CD4-positive, alpha-beta memory T cell (primary cell): Measurements from ENCODE around the gene UAP1L1. TPM values are rescaled to one million over a fixed set of nuclear protein-coding genes. Genes with fewer than 3 reads are reported as not detected.
A peak's percentile ranks its signal among the peaks of the same experiment; 100 is the strongest.
"Not testable (repeated sequence)": the region's sequence is repeated elsewhere in the genome, so short reads cannot be mapped to it uniquely, and the experiment has no call there.

Experiments used
- CTCF ChIA-PET: fragments of 350-600 bp; sonication (Branson Sonifier 250); formaldehyde crosslinking; loops from one replicate; lab custom pipeline; 2021; ENCODE audit warnings: inconsistent platforms; ENCODE audit not compliant: partially characterized antibody; lab: Charles Lee
- POLR2A ChIA-PET: fragments of 350-600 bp; sonication (Branson Sonifier 250); formaldehyde crosslinking; loops from one replicate; lab custom pipeline; 2021; ENCODE audit not compliant: partially characterized antibody; lab: Charles Lee
- DNase-seq, 5 donors: peaks; one replicate each; pipeline versions ENCODE4 v3.0.0 to v3.0.0-alpha.2; 2020 to 2022; ENCODE audit warnings: mixed read lengths in 1 of 5
- H3K27ac ChIP-seq: one replicate; pipeline ENCODE4 v1.7.0; 2013; ENCODE audit warnings: low read depth, low read length
- H3K27me3 ChIP-seq: 2 replicates; pipeline ENCODE4 v1.7.0; 2013; ENCODE audit warnings: mild to moderate bottlenecking, low read length, moderate library complexity; ENCODE audit not compliant: insufficient read depth
- H3K36me3 ChIP-seq: 2 replicates; pipeline ENCODE4 v1.7.0; 2013; ENCODE audit warnings: mild to moderate bottlenecking, low read length, moderate library complexity; ENCODE audit not compliant: insufficient read depth
- H3K4me1 ChIP-seq: 2 replicates; pipeline ENCODE4 v1.7.0; 2013; ENCODE audit warnings: mild to moderate bottlenecking, low read length, moderate library complexity; ENCODE audit not compliant: insufficient read depth
- H3K4me3 ChIP-seq, 2 donors: one replicate each; pipeline ENCODE4 v1.7.0; 2013; ENCODE audit warnings: low read length in 2 of 2, mild to moderate bottlenecking in 1 of 2
- H3K9me3 ChIP-seq, 2 donors: one replicate each; pipeline ENCODE4 v1.7.0; 2013; ENCODE audit warnings: low read length in 2 of 2, control low read depth in 1 of 2; ENCODE audit not compliant: control insufficient read depth in 1 of 2
- H3K27ac Mint-ChIP-seq, 7 donors: one replicate each; pipeline ENCODE4 v1.8.0; 2020 to 2021; ENCODE audit warnings: mixed read lengths in 7 of 7, mild to moderate bottlenecking in 6 of 7, inconsistent platforms in 3 of 7, moderate library complexity in 3 of 7
- H3K27me3 Mint-ChIP-seq, 2 donors: one replicate each; pipeline ENCODE4 v1.8.0; 2020 to 2021; ENCODE audit warnings: mixed read lengths in 2 of 2
- H3K36me3 Mint-ChIP-seq, 2 donors: one replicate each; pipeline ENCODE4 v1.8.0; 2020 to 2021; ENCODE audit warnings: mixed read lengths in 2 of 2, inconsistent platforms in 1 of 2, mild to moderate bottlenecking in 1 of 2
- H3K4me1 Mint-ChIP-seq, 4 donors: one replicate each; pipeline ENCODE4 v1.8.0; 2020 to 2021; ENCODE audit warnings: mixed read lengths in 4 of 4, mild to moderate bottlenecking in 1 of 4
- H3K4me3 Mint-ChIP-seq, 8 donors: one replicate each; pipeline ENCODE4 v1.8.0; 2020 to 2021; ENCODE audit warnings: mixed read lengths in 8 of 8, mild to moderate bottlenecking in 7 of 8, moderate library complexity in 6 of 8, inconsistent platforms in 3 of 8
- H3K9me3 Mint-ChIP-seq, 8 donors: one replicate each; pipeline ENCODE4 v1.8.0; 2020 to 2021; ENCODE audit warnings: mixed read lengths in 8 of 8, mild to moderate bottlenecking in 5 of 8, inconsistent platforms in 3 of 8, moderate library complexity in 1 of 8
- intact Hi-C: fragments of 100-400 bp; cut with micrococcal nuclease; formaldehyde crosslinking; loops from one replicate; pipeline ENCODE4 v1.15.1; 2023
- polyA plus RNA-seq, 2 donors: library from polyadenylated mRNA; unstranded; fragments of 300-500 nt; fragmentation: Illumina TruSeq; gene quantifications; one replicate each; pipeline ENCODE4 v1.2.3, GENCODE V29; 2021
- total RNA-seq, 2 experiments: library from RNA; stranded (reverse); gene quantifications; one replicate each; pipeline ENCODE4 v1.2.3, GENCODE V29; 2021

The UAP1L1 gene
- total and polyA plus RNA-seq, 4 experiments from 2014 or later: 0.81 to 12.5 (median 6.8) TPM

GRCh38 chr9:137031904-137032640 is 45.2 kb upstream of the UAP1L1 start, which contains the start of gene FUT7:
Gene FUT7 (minus strand): TSS chr9:137032088. CDS start chr9:137031991, 97 bp downstream.
- intact Hi-C loops: no loop called here
- Mint-ChIP-seq H3K36me3 (peaks cover 0 to 6% of the 10 kb centered on the region in 2 donors), H3K27ac (peak within 1 kb of the TSS; percentile 88 to 94 (median 92)), H3K9me3 (no peaks in the 10 kb centered on the region), H3K27me3 (no peaks in the 10 kb centered on the region), H3K4me1 (peaks cover 27 to 62% (median 44%) of the 10 kb centered on the region in 4 donors), H3K4me3 (peak within 1 kb of the TSS; percentile 87 to 96 (median 92))
- peaks cover 73% of the 10 kb centered on the region for H3K4me1 ChIP-seq
- no peaks in the 10 kb centered on the region for H3K9me3 ChIP-seq
- CTCF ChIA-PET: interaction anchor here (0.7 to 4.4 kb wide), 9 partner anchors 15 to 244 kb away, joined by 3 to 51 read pairs (median 4); partner anchors contain the start of gene NPDC1
- H3K27me3 ChIP-seq: no peaks in the 10 kb centered on the region
- peak within 1 kb of the TSS in 1 of 2 donors; percentile 75 for H3K4me3 ChIP-seq
- no peaks in the 10 kb centered on the region for H3K36me3 ChIP-seq
- peak within 1 kb of the TSS; percentile 53 for H3K27ac ChIP-seq
- peak in 4 of 5 donors; percentile 31 to 71 (median 40) for DNase-seq
- POLR2A ChIA-PET: interaction anchor here (0.6 to 8.2 kb wide), 10 partner anchors 10 to 224 kb away, joined by 3 to 52 read pairs (median 3); partner anchors contain the start of genes CLIC3, EDF1, MAN1B1 and PAXX

DNA sequence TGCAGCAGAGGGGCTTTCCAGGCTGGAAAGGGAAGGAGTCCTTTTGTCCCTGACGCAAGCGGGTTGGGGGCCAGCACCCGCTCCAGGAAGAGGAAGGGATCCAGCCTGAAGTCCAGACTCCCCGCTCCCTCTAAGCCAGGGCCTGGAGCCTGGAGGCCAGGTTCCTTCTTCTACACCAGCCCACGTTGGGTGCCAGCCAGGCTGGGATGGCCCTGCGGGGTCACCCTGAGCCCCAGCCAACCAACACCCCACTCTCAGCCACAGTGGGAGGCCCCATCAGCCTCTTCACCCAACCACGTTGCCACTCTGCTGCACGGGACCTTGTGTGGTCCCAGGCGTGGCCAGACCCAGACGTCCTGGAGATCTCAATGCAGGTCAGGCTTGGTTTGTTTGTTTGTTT is 44.5 kb upstream of the UAP1L1 start:
- intact Hi-C loops: no loop called here
- Mint-ChIP-seq H3K4me1 (peaks cover 25 to 58% (median 42%) of the 10 kb centered on the region in 4 donors), H3K27ac (peak overlapping the region; percentile 23 to 93 (median 73)), H3K4me3 (peak overlapping the region in 7 of 8 donors; percentile 42 to 96 (median 79)), H3K36me3 (peaks cover 0 to 6% of the 10 kb centered on the region in 2 donors), H3K9me3 (no peaks in the 10 kb centered on the region), H3K27me3 (no peaks in the 10 kb centered on the region)
- ChIA-PET CTCF (interaction anchor here (0.9 to 4.4 kb wide), 4 partner anchors 14 to 263 kb away, joined by 3 to 51 read pairs (median 18); partner anchors contain the start of gene NPDC1), POLR2A (interaction anchor here (1.0 to 1.4 kb wide), 3 partner anchors 32 to 225 kb away, joined by 3 to 6 read pairs (median 3); partner anchors contain the start of genes MAN1B1 and RABL6)
- Histone ChIP-seq H3K9me3 (no peaks in the 10 kb centered on the region), H3K27me3 (no peaks in the 10 kb centered on the region), H3K4me1 (peaks cover 67% of the 10 kb centered on the region), H3K27ac (peak overlapping the region; percentile 53), H3K4me3 (no peak overlapping the region), H3K36me3 (no peaks in the 10 kb centered on the region)
- no peak for DNase-seq

GRCh38 chr9:137033481-137033880 is 43.8 kb upstream of the UAP1L1 start:
- H3K4me3 ChIP-seq, DNase-seq, H3K9me3 Mint-ChIP-seq, H3K9me3 ChIP-seq, H3K27me3 Mint-ChIP-seq, H3K27me3 ChIP-seq, intact Hi-C loops, H3K36me3 Mint-ChIP-seq, H3K36me3 ChIP-seq: not testable (repeated sequence)
- Histone ChIP-seq H3K4me1 (peaks cover 67% of the 10 kb centered on the region), H3K27ac (peak overlapping the region; percentile 15)
- H3K27ac Mint-ChIP-seq: peak overlapping the region; percentile 66 to 93 (median 79)
- H3K4me3 Mint-ChIP-seq: peak overlapping the region in 6 of 8 donors; percentile 15 to 95 (median 76)
- peaks cover 25 to 58% (median 42%) of the 10 kb centered on the region in 4 donors for H3K4me1 Mint-ChIP-seq
- ChIA-PET CTCF (interaction anchor here (0.9 to 4.3 kb wide), 7 partner anchors 8 to 264 kb away, joined by 3 to 84 read pairs (median 27); partner anchors contain the start of genes AJM1 and NPDC1), POLR2A (interaction anchor here (0.8 to 2.5 kb wide), 3 partner anchors 53 to 226 kb away, joined by 3 to 17 read pairs (median 15); partner anchors contain the start of genes MAN1B1 and RABL6)

- Mint-ChIP-seq H3K27me3 (no peaks in the 10 kb centered on the region), H3K9me3 (no peaks in the 10 kb centered on the region), H3K36me3 (peaks cover 0 to 6% of the 10 kb centered on the region in 2 donors), H3K27ac (peak overlapping the region; percentile 80 to 93 (median 86)), H3K4me1 (peaks cover 25 to 54% (median 39%) of the 10 kb centered on the region in 4 donors), H3K4me3 (peak overlapping the region; percentile 74 to 95 (median 80))
- Histone ChIP-seq H3K36me3 (no peaks in the 10 kb centered on the region), H3K4me3 (peak overlapping the region; percentile 34 to 42), H3K9me3 (no peaks in the 10 kb centered on the region), H3K4me1 (peaks cover 60% of the 10 kb centered on the region), H3K27ac (peak overlapping the region; percentile 60), H3K27me3 (no peaks in the 10 kb centered on the region)
- intact Hi-C loops: no loop called here
- CTCF ChIA-PET: interaction anchor here (0.6 to 4.3 kb wide), 35 partner anchors 9 to 516 kb away, joined by 3 to 84 read pairs (median 8); partner anchors contain the start of genes AJM1, C8G, CLIC3 and FBXW5
- POLR2A ChIA-PET: interaction anchor here (0.8 to 2.6 kb wide), 26 partner anchors 8 to 246 kb away, joined by 3 to 25 read pairs (median 6); partner anchors contain the start of genes ANAPC2, CLIC3, FBXW5 and MAN1B1
- no peak for DNase-seq
Observed at GRCh38 chr9:137034039-137034708, 43.1 kb upstream of the UAP1L1 start.

- peaks cover 20 to 47% (median 33%) of the 10 kb centered on the region in 4 donors for H3K4me1 Mint-ChIP-seq
- H3K27me3 ChIP-seq: no peaks in the 10 kb centered on the region
- intact Hi-C loops: loop anchor here (1.0 kb wide), 3 partner anchors 86 to 248 kb away; partner anchors contain the start of gene AJM1
- H3K27ac Mint-ChIP-seq: peak overlapping the region; percentile 69 to 91 (median 84)
- peak overlapping the region; percentile 73 to 85 (median 80) for H3K4me3 Mint-ChIP-seq
- H3K36me3 Mint-ChIP-seq: peaks cover 0 to 5% of the 10 kb centered on the region in 2 donors
- peaks cover 52% of the 10 kb centered on the region for H3K4me1 ChIP-seq
- no peaks in the 10 kb centered on the region for H3K36me3 ChIP-seq
- peak overlapping the region; percentile 34 to 42 for H3K4me3 ChIP-seq
- POLR2A ChIA-PET: interaction anchor here (0.6 to 2.6 kb wide), 34 partner anchors 9 to 247 kb away, joined by 3 to 25 read pairs (median 6); partner anchors contain the start of genes AJM1, ANAPC2, CLIC3 and EDF1
- peak overlapping the region; percentile 60 for H3K27ac ChIP-seq
- CTCF ChIA-PET: interaction anchor here (0.6 to 4.3 kb wide), 46 partner anchors 9 to 275 kb away, joined by 3 to 84 read pairs (median 6); partner anchors contain the start of genes AJM1, C8G, CLIC3 and FBXW5
- H3K9me3 ChIP-seq: no peaks in the 10 kb centered on the region
- no peaks in the 10 kb centered on the region for H3K27me3 Mint-ChIP-seq
- DNase-seq: peak; percentile 85 to 87 (median 85)
- no peaks in the 10 kb centered on the region for H3K9me3 Mint-ChIP-seq
Observed at GRCh38 chr9:137034709-137035506, 42.4 kb upstream of the UAP1L1 start.

GRCh38 chr9:137035507-137035834 is 41.8 kb upstream of the UAP1L1 start:
- no peak for DNase-seq
- Mint-ChIP-seq H3K27ac (peak overlapping the region in 4 of 7 donors; percentile 19 to 84 (median 58)), H3K4me1 (peaks cover 20 to 42% (median 30%) of the 10 kb centered on the region in 4 donors), H3K9me3 (no peaks in the 10 kb centered on the region), H3K36me3 (peaks cover 0 to 5% of the 10 kb centered on the region in 2 donors), H3K4me3 (peak overlapping the region in 3 of 8 donors; percentile 77 to 85 (median 83)), H3K27me3 (no peaks in the 10 kb centered on the region)
- H3K27ac ChIP-seq: no peak overlapping the region
- peaks cover 47% of the 10 kb centered on the region for H3K4me1 ChIP-seq
- H3K9me3 ChIP-seq: no peaks in the 10 kb centered on the region
- ChIA-PET POLR2A (interaction anchor here (0.6 to 2.6 kb wide), 32 partner anchors 9 to 248 kb away, joined by 3 to 25 read pairs (median 6); partner anchors contain the start of genes AJM1, CLIC3, EDF1 and FBXW5), CTCF (interaction anchor here (0.7 to 4.3 kb wide), 42 partner anchors 9 to 275 kb away, joined by 3 to 84 read pairs (median 6); partner anchors contain the start of genes AJM1, C8G, CLIC3 and FBXW5)
- intact Hi-C loops: loop anchor here (1.0 kb wide), 3 partner anchors 86 to 248 kb away; partner anchors contain the start of gene AJM1
- H3K36me3 ChIP-seq: no peaks in the 10 kb centered on the region
- no peaks in the 10 kb centered on the region for H3K27me3 ChIP-seq
- H3K4me3 ChIP-seq: no peak overlapping the region
